GM21786 (cell line): Measurements from ENCODE around the gene TRAF1.
A peak's percentile ranks its signal among the peaks of the same experiment; 100 is the strongest.

ENCODE experiments used
- ATAC-seq: cut with Tn5 transposase; IDR thresholded peaks from one replicate; pipeline ENCODE4 v1.9.1; 2021; ENCODE audit not compliant: unreplicated experiment

The TRAF1 gene

GRCh38 chr9:120890320-120891244, 36.0 kb downstream of the TRAF1 start:
- no peak for ATAC-seq

- no peak for ATAC-seq
Measured at GRCh38 chr9:120889606-120890271, 36.9 kb downstream of the TRAF1 start.

DNA sequence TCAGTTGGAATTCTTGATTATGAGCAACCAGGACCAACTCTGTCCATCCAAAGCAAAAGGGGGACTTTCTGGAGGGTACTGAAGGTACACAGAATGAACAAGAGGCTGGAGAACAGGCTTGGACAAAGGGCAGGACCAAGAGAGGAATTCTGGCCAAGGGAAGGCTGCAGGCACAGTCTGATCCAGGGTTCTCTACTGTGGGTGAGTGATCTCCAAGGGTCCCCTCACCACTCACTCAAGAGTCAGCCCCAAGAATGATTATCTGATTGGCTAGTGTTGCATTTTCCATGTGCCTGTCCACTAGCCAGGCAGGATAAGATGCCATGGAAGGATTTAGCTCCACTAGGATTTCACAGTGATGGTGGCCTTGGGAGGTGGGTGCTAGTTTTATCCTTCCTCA, 38.0 kb downstream of the TRAF1 start:
- no peak for ATAC-seq

DNA sequence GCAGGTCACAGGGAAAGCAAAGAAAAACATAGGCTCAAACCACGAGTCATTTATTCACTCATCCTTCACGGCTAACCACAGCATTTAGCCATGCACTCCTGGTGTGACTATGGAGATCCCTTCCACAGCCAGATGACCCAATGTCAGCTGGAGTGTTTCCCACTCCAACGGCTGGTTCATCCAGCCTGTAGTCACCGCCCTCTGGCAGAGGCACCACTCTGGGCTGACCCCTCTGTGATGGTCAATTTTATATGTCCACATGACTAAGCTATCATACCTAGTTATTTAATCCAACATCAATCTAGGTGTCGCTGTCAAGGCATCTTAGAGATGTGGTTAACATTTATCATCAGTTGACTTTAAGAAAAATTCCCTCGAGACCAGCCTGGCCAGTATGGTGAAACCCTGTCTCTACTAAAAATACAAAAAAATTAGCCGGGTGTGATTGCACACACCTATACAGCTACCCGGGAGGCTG, 40.1 kb downstream of the TRAF1 start:
- ATAC-seq, result no peak

DNA sequence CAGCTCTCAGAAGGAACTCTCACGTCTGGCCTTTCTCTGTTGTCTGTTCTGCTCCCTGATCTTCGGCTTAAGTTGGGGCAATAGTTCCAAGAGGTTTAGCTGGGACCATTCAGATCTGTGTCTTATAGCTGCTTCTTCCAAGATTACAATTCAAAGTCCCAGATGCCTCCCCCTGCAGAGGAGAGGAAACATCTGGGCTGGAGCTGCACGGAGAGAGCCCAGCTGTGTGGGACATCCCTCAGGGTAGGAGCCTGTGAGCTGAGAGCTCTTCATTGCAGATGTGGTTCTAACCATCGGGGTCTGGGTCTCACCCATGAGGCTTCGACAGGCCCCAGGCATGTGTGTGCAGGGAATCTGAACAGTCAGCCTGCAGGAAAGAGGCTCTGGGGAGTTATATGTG, 40.6 kb downstream of the TRAF1 start:
- ATAC-seq, result no peak

- ATAC-seq, result no peak
Measured at GRCh38 chr9:120885457-120885856, 41.1 kb downstream of the TRAF1 start.

DNA sequence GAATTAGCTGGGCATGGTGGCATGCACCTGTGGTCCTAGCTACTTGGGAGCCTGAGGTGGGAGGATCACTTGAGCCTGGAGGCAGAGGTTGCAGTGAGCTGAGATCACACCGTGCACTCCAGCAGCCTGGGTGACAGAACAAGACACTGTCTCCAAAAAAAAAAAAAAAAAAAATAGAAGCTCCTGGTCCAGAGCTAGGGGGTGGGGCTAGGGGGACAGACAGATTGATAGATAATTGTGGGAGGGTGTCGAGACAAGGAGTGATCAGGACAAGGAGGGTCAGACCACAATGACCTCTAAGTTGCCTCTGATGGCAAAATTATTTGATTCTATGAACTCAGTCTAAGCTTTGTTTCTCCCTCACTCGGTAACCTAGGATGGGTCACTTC, 43.0 kb downstream of the TRAF1 start:
- ATAC-seq, result no peak

GRCh38 chr9:120882935-120883607, 43.5 kb downstream of the TRAF1 start:
- ATAC-seq, result no peak

GRCh38 chr9:120879446-120879845, 47.1 kb downstream of the TRAF1 start:
- ATAC-seq, result no peak

- no peak for ATAC-seq
Measured at GRCh38 chr9:120878188-120879130, 48.1 kb downstream of the TRAF1 start.

- no peak for ATAC-seq
Measured at GRCh38 chr9:120877276-120878034, 49.1 kb downstream of the TRAF1 start.

DNA sequence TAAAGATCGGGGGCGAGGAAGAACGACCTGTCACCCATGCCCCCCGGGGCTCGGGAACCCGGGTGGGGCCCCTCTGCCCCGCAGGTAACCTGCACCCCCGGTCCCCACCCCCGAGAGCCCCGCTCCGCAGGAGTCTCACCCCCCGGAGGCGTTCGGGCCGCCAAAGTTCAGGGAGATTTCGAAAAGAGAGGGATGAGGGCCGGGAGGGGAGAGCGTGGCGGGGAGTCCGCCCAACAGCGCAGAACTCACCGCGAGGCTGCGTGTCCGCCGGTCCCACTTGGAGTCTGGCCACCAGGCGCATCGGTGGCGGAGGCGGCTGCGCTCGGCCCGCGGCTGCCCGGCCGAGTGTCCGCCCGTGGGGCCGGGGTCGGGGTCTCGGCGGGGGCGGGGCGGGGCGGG, 49.8 kb downstream of the TRAF1 start, which contains the start of gene PHF19:
Gene PHF19 (minus strand): TSS at position 347 of the 399 bp plus-strand sequence. CDS start 2,447 bp downstream, outside the sequence.
- ATAC-seq, result no peak

DNA sequence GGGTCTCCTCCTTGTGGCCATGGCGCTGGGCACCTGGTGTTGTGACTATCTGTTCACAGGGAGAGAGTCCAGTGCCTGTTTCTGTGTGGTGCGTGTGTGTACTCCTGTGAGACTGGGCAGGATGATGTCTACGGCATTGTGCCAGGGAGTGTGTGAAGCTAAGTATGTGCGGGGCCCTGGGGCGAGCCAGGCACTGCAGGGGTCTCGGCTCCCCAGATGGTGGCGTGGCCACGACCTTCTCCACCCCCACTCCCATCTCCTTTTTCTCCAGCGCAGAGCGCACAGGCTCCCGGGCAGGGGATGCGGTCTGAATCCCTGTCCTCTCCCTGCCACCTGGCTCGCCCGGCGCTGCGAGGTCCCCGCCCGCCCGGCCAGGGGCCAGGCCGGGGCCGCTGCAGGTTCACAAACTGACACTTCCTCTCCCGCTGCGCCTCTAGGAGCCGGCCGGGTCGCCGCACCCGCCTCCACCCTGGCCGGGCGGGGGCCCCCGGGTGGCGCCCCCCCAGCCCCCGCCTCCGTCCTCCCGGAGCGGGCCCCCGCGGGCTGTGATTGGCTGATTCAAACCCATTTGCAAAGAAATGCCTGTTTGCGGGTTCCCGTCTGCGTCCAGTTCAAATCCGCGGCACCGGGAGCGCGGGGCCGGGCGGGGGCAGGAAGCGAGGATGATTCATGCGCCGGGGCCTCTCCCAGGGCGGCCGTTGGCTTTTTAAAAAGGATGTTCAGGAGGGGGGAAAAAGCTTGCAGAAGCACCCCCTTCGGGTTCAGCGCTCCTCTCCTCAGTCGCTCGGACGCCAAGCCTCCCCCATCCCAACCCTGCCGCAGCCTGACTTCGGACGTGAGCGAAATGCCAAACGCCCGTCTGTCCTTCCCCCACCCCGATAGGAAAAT, 50.4 kb downstream of the TRAF1 start:
- ATAC-seq, result peak; percentile 53

DNA sequence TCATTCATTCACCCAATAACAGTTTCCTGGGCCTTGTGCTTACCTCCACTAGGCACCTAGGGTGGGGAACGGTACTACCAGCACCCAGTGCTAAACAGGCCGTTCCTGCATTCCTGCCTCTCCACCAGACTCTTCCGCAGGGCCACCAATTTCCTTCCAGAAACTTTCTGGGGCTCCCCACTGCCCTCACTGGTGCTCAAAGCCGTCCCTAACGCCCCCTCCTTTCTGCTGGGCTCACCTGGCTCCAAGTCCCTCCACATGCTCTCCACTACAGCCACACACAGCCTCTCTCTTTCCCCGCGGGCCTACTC, 51.0 kb downstream of the TRAF1 start:
- no peak for ATAC-seq

DNA sequence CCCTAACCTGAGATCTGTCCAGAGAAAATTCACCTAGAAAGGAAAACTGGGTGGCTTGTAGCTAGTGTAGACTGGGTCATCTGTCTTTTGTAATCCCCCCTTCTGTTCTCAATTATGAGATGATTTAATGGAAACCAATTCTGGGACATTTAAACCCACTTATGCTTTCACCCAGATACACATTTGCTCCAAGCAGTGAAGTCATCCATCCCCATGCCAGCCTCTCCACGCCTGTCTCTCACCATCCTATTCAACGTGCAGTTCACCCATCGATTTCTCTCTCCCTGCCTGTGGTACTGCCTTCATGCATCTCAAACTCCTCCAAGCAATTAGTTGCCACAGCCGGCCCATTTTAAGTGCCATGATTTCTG, 51.4 kb downstream of the TRAF1 start:
- no peak for ATAC-seq

GRCh38 chr9:120874226-120875194, 52.1 kb downstream of the TRAF1 start:
- ATAC-seq, result no peak

DNA sequence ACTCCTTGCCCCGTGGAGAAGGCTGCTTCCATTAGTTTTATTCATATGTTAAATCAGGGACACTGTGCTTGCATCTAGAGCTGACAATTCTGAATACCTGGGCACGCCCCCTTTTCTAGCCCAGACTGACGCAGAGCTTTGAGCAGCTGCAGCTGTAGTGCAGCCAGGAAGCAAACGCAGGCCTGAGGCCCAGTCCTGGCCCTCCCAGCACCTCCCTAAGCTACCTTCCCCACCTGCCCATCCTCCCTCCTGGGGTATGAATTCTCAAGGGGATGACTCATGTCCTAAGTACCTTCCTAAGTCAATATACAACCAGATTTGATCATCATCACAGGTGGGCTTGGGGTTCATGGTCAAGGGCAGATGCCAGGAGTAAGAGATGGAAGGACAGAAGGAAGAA, 53.1 kb downstream of the TRAF1 start:
- ATAC-seq, result no peak
